ENCODE results near the gene DHRS7B.

- no peak for TF ChIP-seq CTCF (IDR thresholded peaks at IDR 0.05)
- TF ChIP-seq RXRA (IDR thresholded peaks at IDR 0.05; ENCODE audit: borderline replicate concordance, low read depth): no peak
- TF ChIP-seq EZH2phosphoT487 (IDR thresholded peaks at IDR 0.05; ENCODE audit: borderline replicate concordance, low read depth): no peak
- no peak for TF ChIP-seq EP300 (IDR thresholded peaks at IDR 0.05; ENCODE audit: borderline replicate concordance in 1 of 2, low read depth in 1 of 2, low read length in 1 of 2)
- TF ChIP-seq CHD2 (IDR thresholded peaks at IDR 0.05; ENCODE audit: low read length, partially characterized antibody): no peak
- no peak for TF ChIP-seq NRF1 (IDR thresholded peaks at IDR 0.05; ENCODE audit: low read depth, low read length)
- no peak for TF ChIP-seq YY1 (IDR thresholded peaks at IDR 0.05; ENCODE audit: low read depth)
- TF ChIP-seq REST (IDR thresholded peaks at IDR 0.05; ENCODE audit: low read depth, low read length): no peak
- no peak for TF ChIP-seq RFX5 (IDR thresholded peaks at IDR 0.05; ENCODE audit: low read length)
Observed at GRCh38 chr17:21131137-21131536, 4.4 kb downstream of the DHRS7B start.

Measured in SK-N-SH (cell line).